Endothelial cell of umbilical vein (primary cell): Measurements from ENCODE around the gene BCL2L2. TPM values are rescaled to one million over a fixed set of nuclear protein-coding genes. Genes with fewer than 3 reads are reported as not detected.

Experiments used
- BruUV-seq: library from RNA; stranded (reverse); fragments of 400-500 nt; replicated peaks from 2 replicates; lab custom pipeline; 2021; lab: Mats Ljungman, UMichigan
- CTCF ChIA-PET: fragments of 300-600, 350-600 bp; sonication (Branson Sonifier 250); formaldehyde crosslinking; loops from one replicate; lab custom pipeline; 2021; ENCODE audit warnings: antibody characterized with exemption, inconsistent platforms; lab: Charles Lee
- POLR2A ChIA-PET: fragments of 300-600, 350-600 bp; sonication (Branson Sonifier 250); formaldehyde crosslinking; loops from one replicate; lab custom pipeline; 2021; ENCODE audit warnings: antibody characterized with exemption, inconsistent platforms; lab: Charles Lee
- DNase-seq: peaks from one replicate; pipeline ENCODE4 v3.0.0-alpha.2; 2011; ENCODE audit warnings: low read depth, low spot score
- FAIRE-seq: peaks from 2 replicates; lab custom pipeline; 2011; peaks lifted over from hg19 to GRCh38; lab: Jason Lieb, UNC
- H2AFZ ChIP-seq: 2 replicates; pipeline ENCODE4 v1.6.0; 2012; ENCODE audit warnings: low read depth, low read length, control low read depth, inconsistent platforms
- H3K27ac ChIP-seq: 2 replicates; pipeline ENCODE4 v1.5.1; 2011; ENCODE audit warnings: low read depth, mild to moderate bottlenecking, control low read depth, low read length, moderate library complexity; ENCODE audit not compliant: insufficient read depth
- H3K27me3 ChIP-seq, 2 experiments: 2 replicates each; pipeline versions ENCODE4 v1.6.0 to v1.6.1; 2011; ENCODE audit warnings: low read length in 2 of 2, mixed read lengths in 1 of 2; ENCODE audit not compliant: control insufficient read depth in 2 of 2, insufficient read depth in 2 of 2
- H3K36me3 ChIP-seq, 2 experiments: 2 replicates in 1 of 2; 3 replicates in 1 of 2; pipeline ENCODE4 v1.5.1; 2011; ENCODE audit warnings: low read length in 2 of 2, mild to moderate bottlenecking in 1 of 2, moderate library complexity in 1 of 2; ENCODE audit not compliant: control insufficient read depth in 2 of 2, insufficient read depth in 2 of 2; ENCODE audit errors: extremely low read depth in 1 of 2
- H3K4me1 ChIP-seq: 3 replicates; pipeline ENCODE4 v1.5.1; 2011; ENCODE audit warnings: mild to moderate bottlenecking, low read length; ENCODE audit not compliant: control insufficient read depth, insufficient read depth; ENCODE audit errors: extremely low read depth
- H3K4me2 ChIP-seq: 2 replicates; pipeline ENCODE4 v1.6.1; 2011; ENCODE audit warnings: low read length, control low read depth, mixed read lengths; ENCODE audit not compliant: insufficient read depth
- H3K4me3 ChIP-seq, 3 experiments: fragments of 200-600 bp in 1 of 3; sonication (generic), shearing (Covaris generic) in 1 of 3; replicated peaks in 1 of 3; 2 replicates each; pipeline ENCODE4 v1.5.1; 2011 to 2016; ENCODE audit warnings: control low read depth in 3 of 3, low read length in 3 of 3, mild to moderate bottlenecking in 2 of 3, inconsistent platforms in 1 of 3, low read depth in 1 of 3, moderate library complexity in 1 of 3; ENCODE audit not compliant: insufficient read depth in 1 of 3
- H3K79me2 ChIP-seq: 2 replicates; pipeline ENCODE4 v1.6.0; 2012; ENCODE audit warnings: low read length, inconsistent platforms; ENCODE audit not compliant: control insufficient read depth, insufficient read depth
- H3K9ac ChIP-seq: replicated peaks from 2 replicates; pipeline ENCODE3; 2011; ENCODE audit warnings: low read length, control low read depth; ENCODE audit not compliant: insufficient read depth; ENCODE audit errors: extremely low read depth
- H3K9me1 ChIP-seq: replicated peaks from 3 replicates; pipeline ENCODE4 v1.6.0; 2011; ENCODE audit warnings: mild to moderate bottlenecking, low read length; ENCODE audit not compliant: control insufficient read depth, insufficient read depth; ENCODE audit errors: extremely low read depth
- H3K9me3 ChIP-seq: replicated peaks from 2 replicates; pipeline ENCODE4 v1.5.1; 2012; ENCODE audit warnings: low read length, inconsistent platforms; ENCODE audit not compliant: control insufficient read depth, insufficient read depth
- H4K20me1 ChIP-seq: replicated peaks from 2 replicates; pipeline ENCODE3; 2011; ENCODE audit warnings: mild to moderate bottlenecking, low read length; ENCODE audit not compliant: control insufficient read depth, insufficient read depth; ENCODE audit errors: extremely low read depth
- EZH2 ChIP-seq: IDR thresholded peaks from 2 replicates; pipeline ENCODE4 v1.6.1; 2012; ENCODE audit warnings: borderline replicate concordance, low read depth, mild to moderate bottlenecking, moderate library complexity, low read length, inconsistent platforms; ENCODE audit not compliant: severe bottlenecking
- FOS ChIP-seq: IDR thresholded peaks from 2 replicates; pipeline ENCODE4 v1.6.1; 2011; ENCODE audit warnings: mild to moderate bottlenecking, low read length, moderate library complexity, borderline replicate concordance; ENCODE audit not compliant: insufficient read depth
- GATA2 ChIP-seq: IDR thresholded peaks from 2 replicates; pipeline ENCODE4 v1.7.0; 2011; ENCODE audit warnings: low read depth, mild to moderate bottlenecking, moderate library complexity, mixed read lengths, low read length; ENCODE audit not compliant: insufficient read length, insufficient read depth
- JUN ChIP-seq: IDR thresholded peaks from 2 replicates; pipeline ENCODE4 v1.6.1; 2011; ENCODE audit warnings: borderline replicate concordance, low read depth; ENCODE audit not compliant: insufficient read length, insufficient read depth
- MYC ChIP-seq: IDR thresholded peaks from one replicate; pipeline ENCODE4 v1.6.1; 2011; ENCODE audit warnings: mild to moderate bottlenecking, low read depth, low read length
- POLR2A ChIP-seq: IDR thresholded peaks from 2 replicates; pipeline ENCODE4 v1.6.1; 2012; ENCODE audit warnings: low read depth, mild to moderate bottlenecking, control low read depth, low read length
- POLR2AphosphoS5 ChIP-seq: IDR thresholded peaks from 2 replicates; pipeline ENCODE4 v1.6.1; 2012; ENCODE audit warnings: low read depth, mild to moderate bottlenecking, control low read depth, low read length, moderate library complexity; ENCODE audit not compliant: insufficient read depth
- dilution Hi-C: fragments of 300-500 bp; cut with MboI; formaldehyde crosslinking; loops from one replicate; pipeline ENCODE4 v1.15.0; 2019; ENCODE audit warnings: low sequenced_read_pairs; ENCODE audit not compliant: extremely low pct_ligation_motif_present
- intact Hi-C: fragments of 100-400 bp; cut with micrococcal nuclease; formaldehyde crosslinking; loops from one replicate; pipeline ENCODE4 v1.10.0; 2022
- polyA plus RNA-seq, 4 experiments: library from polyadenylated mRNA; depleted of rRNA in 3 of 4; stranded (reverse) in 3 of 4; unstranded in 1 of 4; fragments of >200 nt; gene quantifications; 2 replicates each; pipeline versions ENCODE4 v1.2.1 to v1.2.3, GENCODE V29; 2011 to 2012; ENCODE audit warnings: missing spikeins in 1 of 4
- total RNA-seq: library from RNA; stranded (reverse); gene quantifications from 2 replicates; pipeline ENCODE4 v1.2.3, GENCODE V29; 2021
- TF ChIP-seq, protein P1 (sequence below): IDR thresholded peaks from 2 replicates; pipeline ENCODE4 v1.6.1; 2011; ENCODE audit not compliant: insufficient read depth, insufficient read length
- TF ChIP-seq, protein P2 (sequence below), 2 donors: IDR thresholded peaks; 1 replicate in 1 of 2; 2 replicates in 1 of 2; pipeline ENCODE4 v1.5.1; 2011; ENCODE audit warnings: low read length in 2 of 2, mild to moderate bottlenecking in 2 of 2, moderate library complexity in 2 of 2, control low read depth in 1 of 2, inconsistent platforms in 1 of 2, low read depth in 1 of 2; ENCODE audit not compliant: insufficient read depth in 1 of 2; ENCODE audit errors: extremely low read depth in 1 of 2

Gene BCL2L2
- total and polyA plus RNA-seq, 2 donors (not counting 3 experiments of a cell fraction or from before 2014, with no cell fraction given): 19.9 to 24.3 TPM

DNA sequence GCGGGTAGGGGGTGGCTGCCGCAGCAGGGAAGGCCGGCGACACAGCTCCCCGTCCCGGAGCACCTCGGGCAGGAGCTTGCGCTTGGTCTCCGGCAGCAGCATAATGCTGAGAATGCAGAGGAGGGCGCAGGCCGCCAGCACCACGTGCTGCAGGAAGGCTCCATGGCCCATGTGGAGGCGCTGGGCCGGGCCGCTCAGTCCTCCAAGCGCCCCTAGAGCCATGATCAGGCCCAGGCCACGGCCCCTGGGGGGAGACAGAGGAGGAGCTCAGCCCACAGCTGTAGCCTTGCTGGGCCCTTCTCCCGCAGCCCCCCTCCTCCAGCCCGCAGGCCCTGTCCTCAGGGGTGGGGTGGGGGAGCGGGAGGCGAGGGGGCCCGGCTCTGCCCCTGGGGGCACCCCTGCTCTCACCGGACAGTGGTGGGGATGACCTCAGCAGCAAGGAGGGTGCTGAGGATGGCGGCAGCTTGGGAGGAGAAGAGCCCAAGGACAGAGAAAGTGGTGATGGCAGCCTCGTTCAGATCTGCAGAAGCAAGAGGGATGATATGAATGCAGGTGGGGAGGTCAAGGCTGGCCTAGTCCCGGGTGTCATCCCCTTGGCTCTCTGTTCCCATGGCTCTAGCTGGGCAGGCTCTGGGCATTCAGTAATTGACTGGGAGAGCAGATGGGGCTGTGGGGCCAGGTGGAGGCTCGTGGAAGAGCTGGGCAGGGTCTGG, 40.2 kb downstream of the BCL2L2 start:
- Histone ChIP-seq H3K4me3 (no peak overlapping the region), H3K27ac (no peak overlapping the region), H3K27me3 (peaks cover 16 to 20% of the 10 kb centered on the region in 2 experiments), H3K36me3 (no peaks in the 10 kb centered on the region), H3K9me1 (no peaks in the 10 kb centered on the region), H4K20me1 (no peaks in the 10 kb centered on the region), H3K4me1 (no peaks in the 10 kb centered on the region), H3K79me2 (no peaks in the 10 kb centered on the region), H3K9me3 (no peaks in the 10 kb centered on the region), H3K9ac (no peak overlapping the region), H3K4me2 (no peak overlapping the region), H2AFZ (no peak overlapping the region)
- FAIRE-seq (no peak), DNase-seq (no peak)
- dilution Hi-C loops (no loop called here), intact Hi-C loops (no loop called here)
- ChIA-PET POLR2A (no interaction called here), CTCF (interaction anchor here (1.0 to 1.9 kb wide), 4 partner anchors 11 to 33 kb away, joined by 3 to 7 read pairs (median 4); no protein-coding TSS in a partner anchor)
- no TSS peak for BruUV-seq
- no peak for TF ChIP-seq JUN
- TF ChIP-seq GATA2: no peak
- TF ChIP-seq EZH2: no peak
- TF ChIP-seq, protein P1, sequence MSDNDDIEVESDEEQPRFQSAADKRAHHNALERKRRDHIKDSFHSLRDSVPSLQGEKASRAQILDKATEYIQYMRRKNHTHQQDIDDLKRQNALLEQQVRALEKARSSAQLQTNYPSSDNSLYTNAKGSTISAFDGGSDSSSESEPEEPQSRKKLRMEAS: no peak
- TF ChIP-seq POLR2AphosphoS5: no peak
- no peak for TF ChIP-seq MYC
- TF ChIP-seq POLR2A: no peak
- no peak for TF ChIP-seq FOS
- TF ChIP-seq, protein P2, sequence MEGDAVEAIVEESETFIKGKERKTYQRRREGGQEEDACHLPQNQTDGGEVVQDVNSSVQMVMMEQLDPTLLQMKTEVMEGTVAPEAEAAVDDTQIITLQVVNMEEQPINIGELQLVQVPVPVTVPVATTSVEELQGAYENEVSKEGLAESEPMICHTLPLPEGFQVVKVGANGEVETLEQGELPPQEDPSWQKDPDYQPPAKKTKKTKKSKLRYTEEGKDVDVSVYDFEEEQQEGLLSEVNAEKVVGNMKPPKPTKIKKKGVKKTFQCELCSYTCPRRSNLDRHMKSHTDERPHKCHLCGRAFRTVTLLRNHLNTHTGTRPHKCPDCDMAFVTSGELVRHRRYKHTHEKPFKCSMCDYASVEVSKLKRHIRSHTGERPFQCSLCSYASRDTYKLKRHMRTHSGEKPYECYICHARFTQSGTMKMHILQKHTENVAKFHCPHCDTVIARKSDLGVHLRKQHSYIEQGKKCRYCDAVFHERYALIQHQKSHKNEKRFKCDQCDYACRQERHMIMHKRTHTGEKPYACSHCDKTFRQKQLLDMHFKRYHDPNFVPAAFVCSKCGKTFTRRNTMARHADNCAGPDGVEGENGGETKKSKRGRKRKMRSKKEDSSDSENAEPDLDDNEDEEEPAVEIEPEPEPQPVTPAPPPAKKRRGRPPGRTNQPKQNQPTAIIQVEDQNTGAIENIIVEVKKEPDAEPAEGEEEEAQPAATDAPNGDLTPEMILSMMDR (IDR thresholded peaks at IDR 0.05; ENCODE audit: extremely low read depth in 1 of 2, insufficient read depth in 1 of 2, low read depth in 1 of 2, low read length in 2 of 2): no peak
